ENCODE measurements around the gene CYP2U1.
"Not testable (repeated sequence)": the region's sequence is repeated elsewhere in the genome, so short reads cannot be mapped to it uniquely, and the experiment has no call there.

Gene CYP2U1

DNA sequence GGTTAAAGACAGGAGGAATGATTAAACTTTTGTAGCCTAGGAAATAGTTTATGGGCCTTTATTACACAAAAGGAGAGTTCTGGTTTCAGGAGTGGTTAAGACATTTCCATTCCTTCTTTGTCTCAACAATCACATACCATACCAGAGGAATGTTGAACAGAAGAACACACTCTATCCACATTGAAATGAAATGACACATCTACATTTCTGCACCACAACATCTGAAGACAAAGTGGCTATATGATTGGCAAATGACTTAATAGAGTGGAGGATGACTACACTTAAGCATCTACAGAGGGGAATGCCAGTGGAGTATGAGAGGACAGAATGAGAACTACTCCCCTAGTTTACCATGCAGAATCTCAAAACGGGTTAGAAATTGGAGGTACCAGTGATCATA, 8.0 kb downstream of the CYP2U1 start:
- H3K9ac ChIP-seq (ENCODE audit: low read depth, low read length) = no peak overlapping the region
- no peaks in the 10 kb centered on the region for H3K9me3 ChIP-seq (ENCODE audit: control insufficient read depth, insufficient read depth, low read length)
- H3K36me3 ChIP-seq (ENCODE audit: insufficient read depth, low read length) = no peaks in the 10 kb centered on the region; the same call in 1 of the 2 replicates
- H3K4me1 ChIP-seq (ENCODE audit: insufficient read depth, low read length) = no peaks in the 10 kb centered on the region

- Histone ChIP-seq H3K9me3 (ENCODE audit: control insufficient read depth, insufficient read depth, low read length) (no peaks in the 10 kb centered on the region), H3K9ac (ENCODE audit: low read depth, low read length) (no peak overlapping the region), H3K4me1 (ENCODE audit: insufficient read depth, low read length) (no peaks in the 10 kb centered on the region), H3K36me3 (ENCODE audit: insufficient read depth, low read length) (peaks cover 7% of the 10 kb centered on the region)
Measured at GRCh38 chr4:107945809-107946208, 14.5 kb downstream of the CYP2U1 start.

- Histone ChIP-seq H3K9me3 (ENCODE audit: control insufficient read depth, insufficient read depth, low read length) (no peaks in the 10 kb centered on the region; the same call in 1 of the 2 replicates), H3K4me1 (ENCODE audit: insufficient read depth, low read length) (no peaks in the 10 kb centered on the region), H3K9ac (ENCODE audit: low read depth, low read length) (no peak overlapping the region), H3K36me3 (ENCODE audit: insufficient read depth, low read length) (peaks cover 6% of the 10 kb centered on the region)
Measured at GRCh38 chr4:107950746-107951540, 19.6 kb downstream of the CYP2U1 start.

GRCh38 chr4:107951551-107951950, 20.2 kb downstream of the CYP2U1 start:
- H3K9ac ChIP-seq (ENCODE audit: low read depth, low read length) = no peak overlapping the region
- no peaks in the 10 kb centered on the region for H3K4me1 ChIP-seq (ENCODE audit: insufficient read depth, low read length)
- no peaks in the 10 kb centered on the region; the same call in 1 of the 2 replicates for H3K9me3 ChIP-seq (ENCODE audit: control insufficient read depth, insufficient read depth, low read length)
- peaks cover 6% of the 10 kb centered on the region for H3K36me3 ChIP-seq (ENCODE audit: insufficient read depth, low read length)

- Histone ChIP-seq H3K9me3 (ENCODE audit: control insufficient read depth, insufficient read depth, low read length) (no peaks in the 10 kb centered on the region; the same call in 1 of the 2 replicates), H3K9ac (ENCODE audit: low read depth, low read length) (no peak overlapping the region), H3K4me1 (ENCODE audit: insufficient read depth, low read length) (no peaks in the 10 kb centered on the region), H3K36me3 (ENCODE audit: insufficient read depth, low read length) (peaks cover 3% of the 10 kb centered on the region; the same call in 1 of the 2 replicates)
Measured at GRCh38 chr4:107956011-107956410, 24.7 kb downstream of the CYP2U1 start.

- Histone ChIP-seq H3K9me3 (ENCODE audit: control insufficient read depth, insufficient read depth, low read length) (no peaks in the 10 kb centered on the region), H3K4me1 (ENCODE audit: insufficient read depth, low read length) (no peaks in the 10 kb centered on the region), H3K9ac (ENCODE audit: low read depth, low read length) (no peak overlapping the region), H3K36me3 (ENCODE audit: insufficient read depth, low read length) (no peaks in the 10 kb centered on the region)
Measured at GRCh38 chr4:107966903-107967302, 35.6 kb downstream of the CYP2U1 start.

- H3K9me3 ChIP-seq (ENCODE audit: control insufficient read depth, insufficient read depth, low read length); H3K36me3 ChIP-seq (ENCODE audit: insufficient read depth, low read length); H3K4me1 ChIP-seq (ENCODE audit: insufficient read depth, low read length); H3K9ac ChIP-seq (ENCODE audit: low read depth, low read length): not testable (repeated sequence)
Measured at GRCh38 chr4:107967519-107967918, 36.2 kb downstream of the CYP2U1 start.

- H3K36me3 ChIP-seq (ENCODE audit: insufficient read depth, low read length); H3K4me1 ChIP-seq (ENCODE audit: insufficient read depth, low read length); H3K9ac ChIP-seq (ENCODE audit: low read depth, low read length); H3K9me3 ChIP-seq (ENCODE audit: control insufficient read depth, insufficient read depth, low read length): not testable (repeated sequence)
Measured at GRCh38 chr4:107967921-107968320, 36.6 kb downstream of the CYP2U1 start.

DNA sequence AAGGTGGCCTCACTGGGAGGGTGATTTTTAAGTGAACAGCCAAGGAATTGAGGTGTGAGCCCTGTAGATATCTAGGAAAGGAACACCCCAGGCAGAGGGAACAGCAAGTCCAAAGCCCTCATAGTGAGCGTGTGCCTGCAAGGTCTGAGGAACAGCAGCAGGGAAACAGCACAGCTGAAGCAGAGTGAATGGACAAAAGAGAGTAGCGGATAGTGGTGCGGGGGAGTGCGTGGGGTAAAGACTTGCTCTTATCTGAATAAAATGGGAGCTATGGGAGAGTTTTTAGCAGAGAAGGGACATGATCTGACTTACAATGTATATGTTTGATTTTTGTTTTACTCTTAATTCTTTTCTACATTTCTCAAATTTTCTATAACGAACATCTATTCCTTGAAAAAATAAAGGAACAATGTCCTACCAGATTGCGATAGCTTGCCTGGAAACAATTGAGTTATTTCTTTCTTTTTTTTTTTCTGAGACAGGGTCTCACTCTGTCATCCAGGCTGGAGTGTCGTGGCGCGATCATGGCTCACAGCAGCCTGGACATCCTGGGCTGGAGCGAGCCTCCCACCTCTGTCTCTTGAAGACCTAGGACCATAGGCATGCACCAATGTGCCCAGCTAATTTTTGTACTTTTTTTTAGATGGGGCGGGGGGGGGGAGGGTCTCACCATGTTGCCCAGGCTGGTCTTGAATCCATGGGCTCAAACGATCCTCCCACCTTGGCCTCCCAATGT, 38.9 kb downstream of the CYP2U1 start:
- no peak overlapping the region for H3K9ac ChIP-seq (ENCODE audit: low read depth, low read length)
- H3K36me3 ChIP-seq (ENCODE audit: insufficient read depth, low read length) = no peaks in the 10 kb centered on the region
- H3K9me3 ChIP-seq (ENCODE audit: control insufficient read depth, insufficient read depth, low read length) = no peaks in the 10 kb centered on the region
- no peaks in the 10 kb centered on the region for H3K4me1 ChIP-seq (ENCODE audit: insufficient read depth, low read length)

DNA sequence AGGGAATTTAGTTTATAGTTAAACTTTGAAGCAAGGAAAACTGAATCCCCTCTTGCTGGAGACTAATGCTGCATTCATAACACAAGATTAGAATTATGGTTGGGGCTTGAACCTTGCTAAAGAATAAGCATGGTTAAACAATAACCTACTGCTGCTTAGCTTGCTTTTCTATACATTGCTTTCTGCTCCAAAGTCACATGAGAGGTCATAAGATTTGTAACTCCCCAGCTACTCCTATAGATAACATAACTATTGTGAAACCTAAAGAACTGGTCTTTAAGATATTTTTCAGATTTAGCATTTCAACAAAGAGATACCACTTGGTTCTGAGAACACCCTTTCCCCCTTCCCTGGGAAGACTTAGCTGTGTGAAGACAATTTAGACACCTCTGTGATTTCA, 41.3 kb downstream of the CYP2U1 start:
- Histone ChIP-seq H3K36me3 (ENCODE audit: insufficient read depth, low read length) (no peaks in the 10 kb centered on the region), H3K9ac (ENCODE audit: low read depth, low read length) (no peak overlapping the region), H3K4me1 (ENCODE audit: insufficient read depth, low read length) (no peaks in the 10 kb centered on the region), H3K9me3 (ENCODE audit: control insufficient read depth, insufficient read depth, low read length) (no peaks in the 10 kb centered on the region)

- no peak overlapping the region for H3K9ac ChIP-seq (ENCODE audit: low read depth, low read length)
Measured at GRCh38 chr4:107974523-107974922, 43.2 kb downstream of the CYP2U1 start.

GRCh38 chr4:107977482-107977881, 46.1 kb downstream of the CYP2U1 start:
- H3K4me1 ChIP-seq (ENCODE audit: insufficient read depth, low read length) = no peaks in the 10 kb centered on the region
- no peaks in the 10 kb centered on the region for H3K36me3 ChIP-seq (ENCODE audit: insufficient read depth, low read length)
- peaks cover 3% of the 10 kb centered on the region; the same call in 1 of the 2 replicates for H3K9me3 ChIP-seq (ENCODE audit: control insufficient read depth, insufficient read depth, low read length)
- H3K9ac ChIP-seq (ENCODE audit: low read depth, low read length) = no peak overlapping the region

More at GRCh38 chr4:107974523-107974922, 43.2 kb downstream of the CYP2U1 start:
- H3K4me1 ChIP-seq (ENCODE audit: insufficient read depth, low read length) = no peaks in the 10 kb centered on the region
- H3K9me3 ChIP-seq (ENCODE audit: control insufficient read depth, insufficient read depth, low read length) = no peaks in the 10 kb centered on the region
- H3K36me3 ChIP-seq (ENCODE audit: insufficient read depth, low read length) = no peaks in the 10 kb centered on the region

- Histone ChIP-seq H3K36me3 (ENCODE audit: insufficient read depth, low read length) (no peaks in the 10 kb centered on the region), H3K4me1 (ENCODE audit: insufficient read depth, low read length) (no peaks in the 10 kb centered on the region), H3K9ac (ENCODE audit: low read depth, low read length) (no peak overlapping the region), H3K9me3 (ENCODE audit: control insufficient read depth, insufficient read depth, low read length) (peaks cover 3% of the 10 kb centered on the region; the same call in 1 of the 2 replicates)
Measured at GRCh38 chr4:107977966-107978705, 46.8 kb downstream of the CYP2U1 start.

- Histone ChIP-seq H3K4me1 (ENCODE audit: insufficient read depth, low read length) (no peaks in the 10 kb centered on the region), H3K36me3 (ENCODE audit: insufficient read depth, low read length) (no peaks in the 10 kb centered on the region), H3K9me3 (ENCODE audit: control insufficient read depth, insufficient read depth, low read length) (peaks cover 3% of the 10 kb centered on the region; the same call in 1 of the 2 replicates), H3K9ac (ENCODE audit: low read depth, low read length) (no peak overlapping the region)
Measured at GRCh38 chr4:107978716-107979451, 47.5 kb downstream of the CYP2U1 start.
